Type B pancreatic cell (in vitro differentiated cells): Measurements from ENCODE around the gene NRXN2. TPM values are rescaled to one million over a fixed set of nuclear protein-coding genes. Genes with fewer than 3 reads are reported as not detected.

Source experiments
- DNase-seq: peaks from one replicate; pipeline ENCODE4 v3.0.0; 2021; ENCODE audit warnings: mixed read lengths; ENCODE audit not compliant: unreplicated experiment; ENCODE audit errors: extremely low spot score
- H3K27ac Mint-ChIP-seq: 2 replicates; pipeline ENCODE4 v1.8.0; 2021; ENCODE audit warnings: mild to moderate bottlenecking, mixed read lengths
- H3K27me3 Mint-ChIP-seq: 2 replicates; pipeline ENCODE4 v1.8.0; 2021; ENCODE audit warnings: mixed read lengths
- H3K36me3 Mint-ChIP-seq: 2 replicates; pipeline ENCODE4 v1.8.0; 2021; ENCODE audit warnings: mixed read lengths
- H3K4me1 Mint-ChIP-seq: one replicate; pipeline ENCODE4 v1.8.0; 2021; ENCODE audit warnings: mixed read lengths; ENCODE audit not compliant: unreplicated experiment
- H3K4me3 Mint-ChIP-seq: 2 replicates; pipeline ENCODE4 v1.8.0; 2021; ENCODE audit warnings: mild to moderate bottlenecking, mixed read lengths
- H3K9me3 Mint-ChIP-seq: 2 replicates; pipeline ENCODE4 v1.8.0; 2021; ENCODE audit warnings: mixed read lengths
- CTCF ChIP-seq: fragments of 200-600 bp; sonication (generic); conservative IDR thresholded peaks from 2 replicates; pipeline ENCODE4 v1.5.0; 2021; ENCODE audit warnings: antibody characterized with exemption, mild to moderate bottlenecking
- total RNA-seq: library from RNA; stranded (reverse); gene quantifications from 2 replicates; pipeline ENCODE4 v1.2.1, GENCODE V29; 2021; ENCODE audit warnings: low replicate concordance

NRXN2 gene
- total RNA-seq, 1 donor from 2014 or later = 22.1 TPM

- TF ChIP-seq CTCF = no peak
- Mint-ChIP-seq H3K36me3 (no peaks in the 10 kb centered on the region), H3K4me1 (no peaks in the 10 kb centered on the region), H3K27ac (peak overlapping the region; percentile 39), H3K9me3 (no peaks in the 10 kb centered on the region), H3K27me3 (no peaks in the 10 kb centered on the region), H3K4me3 (no peak overlapping the region)
- no peak for DNase-seq
Observed at GRCh38 chr11:64572143-64572542, 150.9 kb downstream of the NRXN2 start.

GRCh38 chr11:64571410-64572091 is 151.4 kb downstream of the NRXN2 start:
- H3K27me3 Mint-ChIP-seq = no peaks in the 10 kb centered on the region
- H3K4me3 Mint-ChIP-seq = no peak overlapping the region
- no peaks in the 10 kb centered on the region for H3K9me3 Mint-ChIP-seq
- no peak for TF ChIP-seq CTCF
- H3K27ac Mint-ChIP-seq = peak overlapping the region; percentile 39
- no peak for DNase-seq
- peaks cover 5% of the 10 kb centered on the region for H3K4me1 Mint-ChIP-seq
- no peaks in the 10 kb centered on the region for H3K36me3 Mint-ChIP-seq

GRCh38 chr11:64571050-64571409 is 152.0 kb downstream of the NRXN2 start:
- Mint-ChIP-seq H3K9me3 (no peaks in the 10 kb centered on the region), H3K27me3 (no peaks in the 10 kb centered on the region), H3K36me3 (no peaks in the 10 kb centered on the region), H3K4me1 (peaks cover 8% of the 10 kb centered on the region), H3K4me3 (no peak overlapping the region), H3K27ac (peak overlapping the region; percentile 39)
- no peak for DNase-seq
- no peak for TF ChIP-seq CTCF

- no peak for TF ChIP-seq CTCF
- no peaks in the 10 kb centered on the region for H3K9me3 Mint-ChIP-seq
- peaks cover 8% of the 10 kb centered on the region for H3K4me1 Mint-ChIP-seq
- no peaks in the 10 kb centered on the region for H3K27me3 Mint-ChIP-seq
- peak overlapping the region; percentile 32 for H3K27ac Mint-ChIP-seq
- H3K36me3 Mint-ChIP-seq = no peaks in the 10 kb centered on the region
- H3K4me3 Mint-ChIP-seq = no peak overlapping the region
- no peak for DNase-seq
Observed at GRCh38 chr11:64570341-64570740, 152.7 kb downstream of the NRXN2 start.

- Mint-ChIP-seq H3K27me3 (no peaks in the 10 kb centered on the region), H3K36me3 (no peaks in the 10 kb centered on the region), H3K9me3 (no peaks in the 10 kb centered on the region), H3K4me3 (no peak overlapping the region), H3K27ac (peak overlapping the region; percentile 32), H3K4me1 (peaks cover 8% of the 10 kb centered on the region)
- DNase-seq = no peak
- TF ChIP-seq CTCF = no peak
Observed at GRCh38 chr11:64569300-64569970, 153.6 kb downstream of the NRXN2 start.
